Endothelial cell of umbilical vein (primary cell): ENCODE data around the gene MINK1. TPM values are rescaled to one million over a fixed set of nuclear protein-coding genes. Genes with fewer than 3 reads are reported as not detected.

Experiments
- BruUV-seq: library from RNA; stranded (reverse); fragments of 400-500 nt; replicated peaks from 2 replicates; lab custom pipeline; 2021; lab: Mats Ljungman, UMichigan
- CTCF ChIA-PET: fragments of 300-600, 350-600 bp; sonication (Branson Sonifier 250); formaldehyde crosslinking; loops from one replicate; lab custom pipeline; 2021; ENCODE audit warnings: antibody characterized with exemption, inconsistent platforms; lab: Charles Lee
- POLR2A ChIA-PET: fragments of 300-600, 350-600 bp; sonication (Branson Sonifier 250); formaldehyde crosslinking; loops from one replicate; lab custom pipeline; 2021; ENCODE audit warnings: antibody characterized with exemption, inconsistent platforms; lab: Charles Lee
- DNase-seq: peaks from one replicate; pipeline ENCODE4 v3.0.0-alpha.2; 2011; ENCODE audit warnings: low read depth, low spot score
- FAIRE-seq: peaks from 2 replicates; lab custom pipeline; 2011; peaks lifted over from hg19 to GRCh38; lab: Jason Lieb, UNC
- H2AFZ ChIP-seq: 2 replicates; pipeline ENCODE4 v1.6.0; 2012; ENCODE audit warnings: low read depth, low read length, control low read depth, inconsistent platforms
- H3K27ac ChIP-seq: 2 replicates; pipeline ENCODE4 v1.5.1; 2011; ENCODE audit warnings: low read depth, mild to moderate bottlenecking, control low read depth, low read length, moderate library complexity; ENCODE audit not compliant: insufficient read depth
- H3K27me3 ChIP-seq, 2 experiments: 2 replicates each; pipeline versions ENCODE4 v1.6.0 to v1.6.1; 2011; ENCODE audit warnings: low read length in 2 of 2, mixed read lengths in 1 of 2; ENCODE audit not compliant: control insufficient read depth in 2 of 2, insufficient read depth in 2 of 2
- H3K36me3 ChIP-seq, 2 experiments: 2 replicates in 1 of 2; 3 replicates in 1 of 2; pipeline ENCODE4 v1.5.1; 2011; ENCODE audit warnings: low read length in 2 of 2, mild to moderate bottlenecking in 1 of 2, moderate library complexity in 1 of 2; ENCODE audit not compliant: control insufficient read depth in 2 of 2, insufficient read depth in 2 of 2; ENCODE audit errors: extremely low read depth in 1 of 2
- H3K4me1 ChIP-seq: 3 replicates; pipeline ENCODE4 v1.5.1; 2011; ENCODE audit warnings: mild to moderate bottlenecking, low read length; ENCODE audit not compliant: control insufficient read depth, insufficient read depth; ENCODE audit errors: extremely low read depth
- H3K4me2 ChIP-seq: 2 replicates; pipeline ENCODE4 v1.6.1; 2011; ENCODE audit warnings: low read length, control low read depth, mixed read lengths; ENCODE audit not compliant: insufficient read depth
- H3K4me3 ChIP-seq, 3 experiments: fragments of 200-600 bp in 1 of 3; sonication (generic), shearing (Covaris generic) in 1 of 3; replicated peaks in 1 of 3; 2 replicates each; pipeline ENCODE4 v1.5.1; 2011 to 2016; ENCODE audit warnings: control low read depth in 3 of 3, low read length in 3 of 3, mild to moderate bottlenecking in 2 of 3, inconsistent platforms in 1 of 3, low read depth in 1 of 3, moderate library complexity in 1 of 3; ENCODE audit not compliant: insufficient read depth in 1 of 3
- H3K79me2 ChIP-seq: 2 replicates; pipeline ENCODE4 v1.6.0; 2012; ENCODE audit warnings: low read length, inconsistent platforms; ENCODE audit not compliant: control insufficient read depth, insufficient read depth
- H3K9ac ChIP-seq: replicated peaks from 2 replicates; pipeline ENCODE3; 2011; ENCODE audit warnings: low read length, control low read depth; ENCODE audit not compliant: insufficient read depth; ENCODE audit errors: extremely low read depth
- H3K9me1 ChIP-seq: replicated peaks from 3 replicates; pipeline ENCODE4 v1.6.0; 2011; ENCODE audit warnings: mild to moderate bottlenecking, low read length; ENCODE audit not compliant: control insufficient read depth, insufficient read depth; ENCODE audit errors: extremely low read depth
- H3K9me3 ChIP-seq: replicated peaks from 2 replicates; pipeline ENCODE4 v1.5.1; 2012; ENCODE audit warnings: low read length, inconsistent platforms; ENCODE audit not compliant: control insufficient read depth, insufficient read depth
- H4K20me1 ChIP-seq: replicated peaks from 2 replicates; pipeline ENCODE3; 2011; ENCODE audit warnings: mild to moderate bottlenecking, low read length; ENCODE audit not compliant: control insufficient read depth, insufficient read depth; ENCODE audit errors: extremely low read depth
- CTCF ChIP-seq, 2 donors: IDR thresholded peaks; 1 replicate in 1 of 2; 2 replicates in 1 of 2; pipeline ENCODE4 v1.5.1; 2011; ENCODE audit warnings: low read length in 2 of 2, mild to moderate bottlenecking in 2 of 2, moderate library complexity in 2 of 2, control low read depth in 1 of 2, inconsistent platforms in 1 of 2, low read depth in 1 of 2; ENCODE audit not compliant: insufficient read depth in 1 of 2; ENCODE audit errors: extremely low read depth in 1 of 2
- EZH2 ChIP-seq: IDR thresholded peaks from 2 replicates; pipeline ENCODE4 v1.6.1; 2012; ENCODE audit warnings: borderline replicate concordance, low read depth, mild to moderate bottlenecking, moderate library complexity, low read length, inconsistent platforms; ENCODE audit not compliant: severe bottlenecking
- FOS ChIP-seq: IDR thresholded peaks from 2 replicates; pipeline ENCODE4 v1.6.1; 2011; ENCODE audit warnings: mild to moderate bottlenecking, low read length, moderate library complexity, borderline replicate concordance; ENCODE audit not compliant: insufficient read depth
- GATA2 ChIP-seq: IDR thresholded peaks from 2 replicates; pipeline ENCODE4 v1.7.0; 2011; ENCODE audit warnings: low read depth, mild to moderate bottlenecking, moderate library complexity, mixed read lengths, low read length; ENCODE audit not compliant: insufficient read length, insufficient read depth
- JUN ChIP-seq: IDR thresholded peaks from 2 replicates; pipeline ENCODE4 v1.6.1; 2011; ENCODE audit warnings: borderline replicate concordance, low read depth; ENCODE audit not compliant: insufficient read length, insufficient read depth
- MAX ChIP-seq: IDR thresholded peaks from 2 replicates; pipeline ENCODE4 v1.6.1; 2011; ENCODE audit not compliant: insufficient read depth, insufficient read length
- MYC ChIP-seq: IDR thresholded peaks from one replicate; pipeline ENCODE4 v1.6.1; 2011; ENCODE audit warnings: mild to moderate bottlenecking, low read depth, low read length
- POLR2A ChIP-seq: IDR thresholded peaks from 2 replicates; pipeline ENCODE4 v1.6.1; 2012; ENCODE audit warnings: low read depth, mild to moderate bottlenecking, control low read depth, low read length
- POLR2AphosphoS5 ChIP-seq: IDR thresholded peaks from 2 replicates; pipeline ENCODE4 v1.6.1; 2012; ENCODE audit warnings: low read depth, mild to moderate bottlenecking, control low read depth, low read length, moderate library complexity; ENCODE audit not compliant: insufficient read depth
- dilution Hi-C: fragments of 300-500 bp; cut with MboI; formaldehyde crosslinking; loops from one replicate; pipeline ENCODE4 v1.15.0; 2019; ENCODE audit warnings: low sequenced_read_pairs; ENCODE audit not compliant: extremely low pct_ligation_motif_present
- intact Hi-C: fragments of 100-400 bp; cut with micrococcal nuclease; formaldehyde crosslinking; loops from one replicate; pipeline ENCODE4 v1.10.0; 2022
- polyA plus RNA-seq, 4 experiments: library from polyadenylated mRNA; depleted of rRNA in 3 of 4; stranded (reverse) in 3 of 4; unstranded in 1 of 4; fragments of >200 nt; gene quantifications; 2 replicates each; pipeline versions ENCODE4 v1.2.1 to v1.2.3, GENCODE V29; 2011 to 2012; ENCODE audit warnings: missing spikeins in 1 of 4
- total RNA-seq: library from RNA; stranded (reverse); gene quantifications from 2 replicates; pipeline ENCODE4 v1.2.3, GENCODE V29; 2021

The MINK1 gene
- total and polyA plus RNA-seq, 2 donors (not counting 3 experiments of a cell fraction or from before 2014, with no cell fraction given) = 53.6 to 89.4 TPM

GRCh38 chr17:4860651-4861050, 27.5 kb downstream of the MINK1 start:
- Histone ChIP-seq H2AFZ (no peak overlapping the region), H3K9me3 (no peaks in the 10 kb centered on the region), H3K4me1 (peaks cover 47% of the 10 kb centered on the region), H3K4me2 (no peak overlapping the region), H3K27ac (no peak overlapping the region), H3K9ac (no peak overlapping the region), H3K36me3 (peaks cover 0 to 2% of the 10 kb centered on the region in 2 experiments), H3K79me2 (peaks cover 35% of the 10 kb centered on the region), H3K4me3 (no peak overlapping the region), H3K27me3 (no peaks in the 10 kb centered on the region), H3K9me1 (no peaks in the 10 kb centered on the region), H4K20me1 (no peaks in the 10 kb centered on the region)
- CTCF ChIA-PET = interaction anchor here (1.3 to 1.4 kb wide), 2 partner anchors 12 to 71 kb away, joined by 3 to 7 read pairs; no protein-coding TSS in a partner anchor
- FAIRE-seq (peak; percentile 52), DNase-seq (no peak)
- dilution Hi-C loops = no loop called here
- TF ChIP-seq POLR2A = no peak
- no peak for TF ChIP-seq MAX
- TF ChIP-seq MYC = no peak
- TF ChIP-seq EZH2 = no peak
- no peak for TF ChIP-seq POLR2AphosphoS5
- no peak for TF ChIP-seq FOS
- no peak for TF ChIP-seq JUN
- TF ChIP-seq GATA2 = no peak
- no peak for TF ChIP-seq CTCF (IDR thresholded peaks at IDR 0.05; ENCODE audit: extremely low read depth in 1 of 2, insufficient read depth in 1 of 2, low read depth in 1 of 2, low read length in 2 of 2)
- no TSS peak for BruUV-seq
- intact Hi-C loops = no loop called here
- POLR2A ChIA-PET = no interaction called here
